ENCODE results near the gene DTD2. TPM values are rescaled to one million over a fixed set of nuclear protein-coding genes. Genes with fewer than 3 reads are reported as not detected.

Gene DTD2
- total and polyA plus RNA-seq, 2 of the 8 experiments (the other 6 are each of a cell fraction or from before 2014, with no cell fraction given): 12.0 to 19.5 TPM

DNA sequence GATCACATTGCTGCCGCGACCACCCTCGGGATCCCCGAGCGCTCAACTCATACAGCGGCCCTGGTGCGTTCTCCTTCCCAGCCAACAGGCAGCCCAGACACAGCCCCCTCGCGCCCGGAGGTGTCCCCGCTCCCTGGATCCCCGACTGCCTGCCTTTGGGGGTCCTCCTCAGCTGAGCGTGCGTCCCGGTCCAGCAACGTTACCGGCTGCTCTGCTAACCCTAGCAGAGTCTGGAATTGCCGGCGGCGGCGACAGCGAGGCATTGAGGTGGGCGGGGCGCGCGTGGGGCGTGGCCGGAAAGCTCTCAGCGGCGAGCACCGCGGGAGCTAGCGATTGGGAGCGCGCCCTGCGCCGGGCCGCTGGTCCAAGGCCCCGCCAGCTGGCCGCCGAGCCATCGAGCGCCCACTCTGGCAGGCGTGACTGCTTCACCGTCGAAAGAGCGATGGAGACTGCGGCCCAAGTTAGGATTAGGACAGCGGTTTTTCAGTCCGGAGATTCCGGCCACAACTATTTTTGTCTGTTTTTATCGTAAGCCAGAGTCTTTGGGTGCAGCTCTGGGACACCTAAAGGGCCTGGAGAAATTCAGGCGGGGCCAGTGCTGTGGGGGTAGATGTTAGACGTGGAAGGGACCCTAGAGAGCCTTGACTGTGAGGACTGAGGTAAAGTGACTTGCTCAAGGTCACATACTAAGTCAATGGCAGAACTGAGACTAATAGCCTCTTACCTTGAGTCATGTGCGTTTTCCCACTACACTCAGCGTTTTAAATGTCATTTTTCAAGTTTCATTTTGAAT lies 36.8 kb downstream of the DTD2 start, which contains the start of gene HEATR5A (continued):
- peak; percentile 54 for TF ChIP-seq MAX (IDR thresholded peaks at IDR 0.05)
- TF ChIP-seq CBX5 (IDR thresholded peaks at IDR 0.05; ENCODE audit: low read depth, low read length): no peak
- peak; percentile 95 for TF ChIP-seq SRF (IDR thresholded peaks at IDR 0.05; ENCODE audit: low read depth, low read length)
- peak; percentile 93 for TF ChIP-seq ASH2L (IDR thresholded peaks at IDR 0.05; ENCODE audit: low read length)
- no peak for TF ChIP-seq SIRT6 (IDR thresholded peaks at IDR 0.05; ENCODE audit: low read length)
- no peak for TF ChIP-seq BCL11A (IDR thresholded peaks at IDR 0.05; ENCODE audit: low read depth in 2 of 2, low read length in 2 of 2)
- TF ChIP-seq YY1 (IDR thresholded peaks at IDR 0.05; ENCODE audit: low read depth, low read length): peak; percentile 65; the same call in 1 of the 2 replicates
- peak; percentile 68 for TF ChIP-seq KDM4A (IDR thresholded peaks at IDR 0.05; ENCODE audit: low read depth, low read length, severe bottlenecking)
- peak; percentile 55; the same call in 1 of the 2 replicates for TF ChIP-seq BACH1 (IDR thresholded peaks at IDR 0.05; ENCODE audit: low read length)
- no peak for TF ChIP-seq SIX5 (IDR thresholded peaks at IDR 0.05; ENCODE audit: low read depth, low read length)
- TF ChIP-seq POLR2A (IDR thresholded peaks at IDR 0.05; ENCODE audit: control extremely low read depth in 1 of 2, low read depth in 2 of 2, low read length in 2 of 2): peak; percentile 95 to 98
